Muscle of leg (tissue), 11 donors: ENCODE data around the gene RCOR3. TPM values are rescaled to one million over a fixed set of nuclear protein-coding genes. Genes with fewer than 3 reads are reported as not detected.
A peak's percentile ranks its signal among the peaks of the same experiment; 100 is the strongest.

Experiments used
- DNase-seq: peaks from one replicate; pipeline ENCODE4 v3.0.0; 2013
- H3K27ac ChIP-seq: one replicate; pipeline ENCODE4 v1.5.1; 2013; ENCODE audit warnings: mild to moderate bottlenecking, low read length, control low read depth
- H3K27me3 ChIP-seq: one replicate; pipeline ENCODE4 v1.6.1; 2013; ENCODE audit warnings: low read length; ENCODE audit not compliant: control insufficient read depth, insufficient read depth
- H3K36me3 ChIP-seq: one replicate; pipeline ENCODE4 v1.6.1; 2013; ENCODE audit warnings: low read length; ENCODE audit not compliant: control insufficient read depth, insufficient read depth
- H3K4me1 ChIP-seq: one replicate; pipeline ENCODE4 v1.6.1; 2013; ENCODE audit warnings: low read length; ENCODE audit not compliant: control insufficient read depth, insufficient read depth
- H3K4me3 ChIP-seq: one replicate; pipeline ENCODE4 v1.5.1; 2013; ENCODE audit warnings: low read length, control low read depth
- H3K9me3 ChIP-seq: replicated peaks from 2 replicates; pipeline ENCODE4 v1.6.1; 2013; ENCODE audit warnings: low read depth, low read length; ENCODE audit not compliant: control insufficient read depth
- WGBS: methylation state at CpG from one replicate; pipeline ENCODE4 v1.1.5; 2013; ENCODE audit warnings: missing lambda C conversion rate; ENCODE audit not compliant: insufficient coverage; 5-methylcytosine and 5-hydroxymethylcytosine counted together
- polyA plus RNA-seq, 8 donors: library from polyadenylated mRNA; unstranded; fragments of 120-200 nt; gene quantifications; one replicate each; pipeline versions ENCODE4 v1.2.1 to v1.2.3, GENCODE V29; 2013; ENCODE audit warnings: inconsistent platforms in 1 of 8, low replicate concordance in 1 of 8; ENCODE audit not compliant: insufficient read length in 8 of 8, insufficient read depth in 1 of 8
- total RNA-seq: library from RNA; stranded (reverse); fragments of 120-200 nt; gene quantifications from one replicate; pipeline ENCODE4 v1.2.4, GENCODE V29; 2013

The RCOR3 gene
- total and polyA plus RNA-seq, 9 donors = 24.6 to 49.5 (median 41.3) TPM

- DNase-seq = no peak
- Histone ChIP-seq H3K4me1 (peaks cover 37% of the 10 kb centered on the region), H3K9me3 (no peaks in the 10 kb centered on the region), H3K27me3 (no peaks in the 10 kb centered on the region), H3K36me3 (no peaks in the 10 kb centered on the region), H3K27ac (no peak overlapping the region), H3K4me3 (no peak overlapping the region)
- WGBS = 88% methylated on average over 8 of the region's 8 CpGs
Observed at GRCh38 chr1:211330282-211330936, 71.2 kb downstream of the RCOR3 start.

- H3K4me3 ChIP-seq = no peak overlapping the region
- no peak for DNase-seq
- no peak overlapping the region for H3K27ac ChIP-seq
- no peaks in the 10 kb centered on the region for H3K36me3 ChIP-seq
- H3K27me3 ChIP-seq = no peaks in the 10 kb centered on the region
- peaks cover 41% of the 10 kb centered on the region for H3K4me1 ChIP-seq
- no peaks in the 10 kb centered on the region for H3K9me3 ChIP-seq
- 88% methylated on average over 3 of the region's 3 CpGs for WGBS
Observed at GRCh38 chr1:211331011-211331709, 72.0 kb downstream of the RCOR3 start.

- WGBS = 33% methylated on average over 1 of the region's 3 CpGs
- Histone ChIP-seq H3K4me1 (peaks cover 41% of the 10 kb centered on the region), H3K27me3 (no peaks in the 10 kb centered on the region), H3K4me3 (no peak overlapping the region), H3K36me3 (no peaks in the 10 kb centered on the region), H3K9me3 (no peaks in the 10 kb centered on the region), H3K27ac (no peak overlapping the region)
- peak; percentile 11 for DNase-seq
Observed at GRCh38 chr1:211332036-211332616, 73.0 kb downstream of the RCOR3 start.

GRCh38 chr1:211332830-211333229 lies 73.7 kb downstream of the RCOR3 start:
- H3K27me3 ChIP-seq = no peaks in the 10 kb centered on the region
- H3K4me1 ChIP-seq = peaks cover 35% of the 10 kb centered on the region
- no CpG with 5 or more reads among the region's 2 CpGs for WGBS
- no peak for DNase-seq
- no peaks in the 10 kb centered on the region for H3K36me3 ChIP-seq
- H3K27ac ChIP-seq = no peak overlapping the region
- no peak overlapping the region for H3K4me3 ChIP-seq
- H3K9me3 ChIP-seq = no peaks in the 10 kb centered on the region

GRCh38 chr1:211333906-211334305 lies 74.7 kb downstream of the RCOR3 start:
- no peaks in the 10 kb centered on the region for H3K36me3 ChIP-seq
- H3K27me3 ChIP-seq = no peaks in the 10 kb centered on the region
- H3K27ac ChIP-seq = no peak overlapping the region
- H3K4me1 ChIP-seq = peaks cover 25% of the 10 kb centered on the region
- DNase-seq = no peak
- no peak overlapping the region for H3K4me3 ChIP-seq
- H3K9me3 ChIP-seq = no peaks in the 10 kb centered on the region
- WGBS = 31% methylated on average over 1 of the region's 1 CpG

GRCh38 chr1:211334986-211335385 lies 75.8 kb downstream of the RCOR3 start:
- no CpG with 5 or more reads among the region's 4 CpGs for WGBS
- no peak for DNase-seq
- no peak overlapping the region for H3K27ac ChIP-seq
- peaks cover 26% of the 10 kb centered on the region for H3K4me1 ChIP-seq
- no peak overlapping the region for H3K4me3 ChIP-seq
- no peaks in the 10 kb centered on the region for H3K36me3 ChIP-seq
- H3K9me3 ChIP-seq = no peaks in the 10 kb centered on the region
- H3K27me3 ChIP-seq = no peaks in the 10 kb centered on the region

- peaks cover 28% of the 10 kb centered on the region for H3K4me1 ChIP-seq
- H3K36me3 ChIP-seq = no peaks in the 10 kb centered on the region
- no peaks in the 10 kb centered on the region for H3K9me3 ChIP-seq
- no peak for DNase-seq
- no peak overlapping the region for H3K4me3 ChIP-seq
- 88% methylated on average over 3 of the region's 3 CpGs for WGBS
- H3K27ac ChIP-seq = no peak overlapping the region
- no peaks in the 10 kb centered on the region for H3K27me3 ChIP-seq
Observed at GRCh38 chr1:211335522-211336157, 76.5 kb downstream of the RCOR3 start.

GRCh38 chr1:211336161-211336560 lies 77.0 kb downstream of the RCOR3 start:
- 100% methylated on average over 1 of the region's 3 CpGs for whole genome bisulfite sequencing

GRCh38 chr1:211336775-211337174 lies 77.6 kb downstream of the RCOR3 start:
- WGBS = 75% methylated on average over 15 of the region's 15 CpGs
- no peak overlapping the region for H3K27ac ChIP-seq

More at GRCh38 chr1:211336161-211336560, 77.0 kb downstream of the RCOR3 start:
- H3K27ac ChIP-seq = no peak overlapping the region
- H3K4me3 ChIP-seq = no peak overlapping the region
- no peaks in the 10 kb centered on the region for H3K27me3 ChIP-seq
- H3K4me1 ChIP-seq = peaks cover 32% of the 10 kb centered on the region
- H3K36me3 ChIP-seq = no peaks in the 10 kb centered on the region
- H3K9me3 ChIP-seq = no peaks in the 10 kb centered on the region
- DNase-seq = no peak

More at GRCh38 chr1:211336775-211337174, 77.6 kb downstream of the RCOR3 start:
- no peaks in the 10 kb centered on the region for H3K36me3 ChIP-seq
- H3K4me1 ChIP-seq = peaks cover 31% of the 10 kb centered on the region
- H3K4me3 ChIP-seq = no peak overlapping the region
- H3K27me3 ChIP-seq = no peaks in the 10 kb centered on the region
- no peak for DNase-seq
- H3K9me3 ChIP-seq = no peaks in the 10 kb centered on the region
